H1 (cell line): ENCODE measurements around the gene S100A11. TPM values are rescaled to one million over a fixed set of nuclear protein-coding genes. Genes with fewer than 3 reads are reported as not detected.

Experiments
- ASH2L ChIP-seq: fragments of 200-600, 300-600 bp; sonication (generic); IDR thresholded peaks from one replicate; pipeline ENCODE4 v1.7.1; 2017; ENCODE audit warnings: low read length
- BRCA1 ChIP-seq: IDR thresholded peaks from 2 replicates; pipeline ENCODE4 v1.6.1; 2012; ENCODE audit warnings: low read depth, low read length, improper control_type of control experiment
- CEBPB ChIP-seq: IDR thresholded peaks from 2 replicates; pipeline ENCODE4 v1.6.1; 2012; ENCODE audit warnings: low read depth, low read length
- CTCF ChIP-seq, 3 experiments: IDR thresholded peaks; 1 replicate in 2 of 3; 2 replicates in 1 of 3; pipeline versions ENCODE4 v1.5.1 to v1.6.1; 2011; ENCODE audit warnings: low read length in 3 of 3, mild to moderate bottlenecking in 3 of 3, inconsistent platforms in 2 of 3, low read depth in 1 of 3, moderate library complexity in 1 of 3; ENCODE audit not compliant: insufficient read depth in 1 of 3; ENCODE audit errors: control extremely low read depth in 1 of 3
- KDM1A ChIP-seq: fragments of 200-600, 300-600 bp; sonication (generic); IDR thresholded peaks from 2 replicates; pipeline ENCODE4 v1.7.1; 2016; ENCODE audit warnings: mild to moderate bottlenecking, low read length, borderline replicate concordance
- KDM5A ChIP-seq: fragments of 200-600 bp; IDR thresholded peaks from 2 replicates; pipeline ENCODE4 v1.7.1; 2012; ENCODE audit warnings: mild to moderate bottlenecking, low read length, inconsistent platforms, mixed read lengths
- PHF8 ChIP-seq: fragments of 200-600 bp; sonication (generic); conservative IDR thresholded peaks from 2 replicates; pipeline ENCODE4 v1.7.1; 2012; ENCODE audit warnings: low read depth, mild to moderate bottlenecking, inconsistent platforms, low read length, moderate library complexity
- SP1 ChIP-seq: IDR thresholded peaks from 2 replicates; pipeline ENCODE4 v1.6.1; 2011; ENCODE audit warnings: low read depth, low read length
- TAF1 ChIP-seq: IDR thresholded peaks from 2 replicates; pipeline ENCODE4 v1.6.1; 2011; ENCODE audit warnings: mild to moderate bottlenecking, low read depth, low read length
- TCF12 ChIP-seq: IDR thresholded peaks from 2 replicates; pipeline ENCODE4 v1.6.1; 2011; ENCODE audit warnings: low read depth, mild to moderate bottlenecking, low read length
- polyA plus RNA-seq, 7 experiments: library from polyadenylated mRNA; depleted of rRNA in 3 of 7; stranded (reverse) in 5 of 7; unstranded in 2 of 7; fragments of >200 nt in 5 of 7; fragments of 200-250 nt in 2 of 7; gene quantifications; 1 replicate in 5 of 7; 2 replicates in 1 of 7; 4 replicates in 1 of 7; pipeline versions ENCODE4 v1.2.1 to v1.2.3, GENCODE V29; 2011 to 2013; ENCODE audit warnings: missing spikeins in 2 of 7, mixed read lengths in 2 of 7
- total RNA-seq: library from RNA; stranded (reverse); fragmentation: NEBNext Ultra II Directional; extraction: Animal tissue kit (Norgen Biotek cat#: 25700); gene quantifications from 2 replicates; pipeline ENCODE4 v1.2.1, GENCODE V29; 2021

Gene S100A11
- total and polyA plus RNA-seq, 2 of the 8 experiments (the other 6 are each of a cell fraction or from before 2014, with no cell fraction given), result 120 to 343 TPM

DNA sequence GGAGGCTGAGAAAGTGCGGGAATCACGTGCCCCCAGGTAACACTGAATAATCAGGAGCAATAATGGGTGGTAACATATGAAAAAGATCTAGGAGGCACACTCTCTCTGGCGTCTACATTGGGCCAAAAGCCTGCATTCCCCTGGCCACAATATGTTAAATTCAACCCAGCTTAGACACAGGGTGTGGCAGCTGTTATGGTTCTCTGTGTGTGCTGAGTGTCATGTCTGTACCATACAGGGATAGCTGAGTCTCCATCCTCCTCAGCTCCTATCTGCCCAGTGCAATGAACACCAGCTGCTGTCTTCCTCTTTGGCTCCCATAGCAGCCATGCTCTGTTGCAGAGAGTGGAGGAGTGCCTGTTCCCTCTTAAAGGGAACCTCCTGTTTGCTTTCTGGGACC, 14.3 kb downstream of the S100A11 start (continued):
- no peak for TF ChIP-seq ASH2L
- TF ChIP-seq PHF8, result no peak
- no peak for TF ChIP-seq BRCA1
- no peak for TF ChIP-seq SP1
- no peak for TF ChIP-seq CEBPB
- no peak for TF ChIP-seq TAF1
- TF ChIP-seq CTCF (IDR thresholded peaks at IDR 0.05; ENCODE audit: control extremely low read depth in 1 of 3, insufficient read depth in 1 of 3, low read depth in 1 of 3, low read length in 3 of 3), result no peak
- no peak for TF ChIP-seq KDM5A
- no peak for TF ChIP-seq KDM1A
- no peak for TF ChIP-seq TCF12
